ENCODE results near the gene WDR83. TPM values are rescaled to one million over a fixed set of nuclear protein-coding genes. Genes with fewer than 3 reads are reported as not detected.

WDR83 gene
- total and polyA plus RNA-seq, 2 donors (not counting 3 experiments of a cell fraction or from before 2014, with no cell fraction given), result 10.5 to 11.8 TPM

GRCh38 chr19:12721656-12722565, 55.3 kb downstream of the WDR83 start:
- peaks cover 60% of the 10 kb centered on the region for H3K79me2 ChIP-seq (ENCODE audit: control insufficient read depth, insufficient read depth, low read length)
- no peak overlapping the region for H2AFZ ChIP-seq (ENCODE audit: low read depth, low read length)
- H3K4me2 ChIP-seq (ENCODE audit: insufficient read depth, low read length), result peak overlapping the region; percentile 81
- H3K4me3 ChIP-seq (replicated peaks in 1 of 3; ENCODE audit: insufficient read depth in 1 of 3, low read depth in 1 of 3, low read length in 3 of 3), result peak overlapping the region; percentile 62 to 90 (median 88)
- H3K36me3 ChIP-seq (ENCODE audit: control insufficient read depth in 2 of 2, extremely low read depth in 1 of 2, insufficient read depth in 2 of 2, low read length in 2 of 2), result peaks cover 5 to 11% of the 10 kb centered on the region in 2 experiments
- dilution Hi-C loops (cut with MboI; ENCODE audit: extremely low pct_ligation_motif_present, low sequenced_read_pairs), result no loop called here
- H3K27ac ChIP-seq (ENCODE audit: insufficient read depth, low read depth, low read length), result peak overlapping the region; percentile 57
- H3K4me1 ChIP-seq (ENCODE audit: control insufficient read depth, extremely low read depth, insufficient read depth, low read length), result peaks cover 10% of the 10 kb centered on the region
- DNase-seq (ENCODE audit: low read depth, low spot score) (peak; percentile 78), FAIRE-seq (no peak)
- no peak for TF ChIP-seq GATA2 (IDR thresholded peaks at IDR 0.05; ENCODE audit: insufficient read depth, insufficient read length, low read depth, low read length)
- no peak for TF ChIP-seq MAX (IDR thresholded peaks at IDR 0.05; ENCODE audit: insufficient read depth, insufficient read length)
- TF ChIP-seq MYC (IDR thresholded peaks at IDR 0.05; ENCODE audit: low read depth, low read length), result no peak
- TF ChIP-seq FOS (IDR thresholded peaks at IDR 0.05; ENCODE audit: borderline replicate concordance, insufficient read depth, low read length), result no peak
- no peak for TF ChIP-seq EZH2 (IDR thresholded peaks at IDR 0.05; ENCODE audit: borderline replicate concordance, low read depth, low read length, severe bottlenecking)
- TF ChIP-seq POLR2A (IDR thresholded peaks at IDR 0.05; ENCODE audit: low read depth, low read length), result no peak
- TF ChIP-seq, protein P1, sequence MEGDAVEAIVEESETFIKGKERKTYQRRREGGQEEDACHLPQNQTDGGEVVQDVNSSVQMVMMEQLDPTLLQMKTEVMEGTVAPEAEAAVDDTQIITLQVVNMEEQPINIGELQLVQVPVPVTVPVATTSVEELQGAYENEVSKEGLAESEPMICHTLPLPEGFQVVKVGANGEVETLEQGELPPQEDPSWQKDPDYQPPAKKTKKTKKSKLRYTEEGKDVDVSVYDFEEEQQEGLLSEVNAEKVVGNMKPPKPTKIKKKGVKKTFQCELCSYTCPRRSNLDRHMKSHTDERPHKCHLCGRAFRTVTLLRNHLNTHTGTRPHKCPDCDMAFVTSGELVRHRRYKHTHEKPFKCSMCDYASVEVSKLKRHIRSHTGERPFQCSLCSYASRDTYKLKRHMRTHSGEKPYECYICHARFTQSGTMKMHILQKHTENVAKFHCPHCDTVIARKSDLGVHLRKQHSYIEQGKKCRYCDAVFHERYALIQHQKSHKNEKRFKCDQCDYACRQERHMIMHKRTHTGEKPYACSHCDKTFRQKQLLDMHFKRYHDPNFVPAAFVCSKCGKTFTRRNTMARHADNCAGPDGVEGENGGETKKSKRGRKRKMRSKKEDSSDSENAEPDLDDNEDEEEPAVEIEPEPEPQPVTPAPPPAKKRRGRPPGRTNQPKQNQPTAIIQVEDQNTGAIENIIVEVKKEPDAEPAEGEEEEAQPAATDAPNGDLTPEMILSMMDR (IDR thresholded peaks at IDR 0.05; ENCODE audit: extremely low read depth in 1 of 2, insufficient read depth in 1 of 2, low read depth in 1 of 2, low read length in 2 of 2), result no peak
- TF ChIP-seq POLR2AphosphoS5 (IDR thresholded peaks at IDR 0.05; ENCODE audit: insufficient read depth, low read depth, low read length), result no peak
- TF ChIP-seq JUN (IDR thresholded peaks at IDR 0.05; ENCODE audit: borderline replicate concordance, insufficient read depth, insufficient read length, low read depth), result no peak
- ChIA-PET POLR2A (interaction anchor here (0.5 to 3.2 kb wide), 3 partner anchors 12 to 148 kb away, joined by 4 to 14 read pairs (median 6); partner anchors contain the start of genes JUNB and TRIR), CTCF (interaction anchor here (0.5 to 4.5 kb wide), 10 partner anchors 10 to 126 kb away, joined by 3 to 38 read pairs (median 4); no protein-coding TSS in a partner anchor)
- no TSS peak for BruUV-seq (replicated peaks)
- H3K9me3 ChIP-seq (replicated peaks; ENCODE audit: control insufficient read depth, insufficient read depth, low read length), result no peaks in the 10 kb centered on the region
- H3K27me3 ChIP-seq (ENCODE audit: control insufficient read depth in 2 of 2, insufficient read depth in 2 of 2, low read length in 2 of 2), result no peaks in the 10 kb centered on the region
- intact Hi-C loops (cut with micrococcal nuclease), result loop anchor here (1.0 to 5.0 kb wide), 4 partner anchors 12 to 375 kb away; partner anchors contain the start of genes FBXW9 and TRIR
- no peaks in the 10 kb centered on the region for H4K20me1 ChIP-seq (replicated peaks; ENCODE audit: control insufficient read depth, extremely low read depth, insufficient read depth, low read length)
- peak overlapping the region; percentile 78 for H3K9ac ChIP-seq (replicated peaks; ENCODE audit: extremely low read depth, insufficient read depth, low read length)
- no peaks in the 10 kb centered on the region for H3K9me1 ChIP-seq (replicated peaks; ENCODE audit: control insufficient read depth, extremely low read depth, insufficient read depth, low read length)
